Mammary epithelial cell (primary cell): ENCODE measurements around the gene SLC23A2.

Source experiments
- CTCF ChIP-seq, 2 donors: IDR thresholded peaks in 1 of 2; conservative IDR thresholded peaks in 1 of 2; 2 replicates each; pipeline ENCODE4 v1.5.1; 2011 to 2012; ENCODE audit warnings: inconsistent platforms in 2 of 2, low read length in 2 of 2, mild to moderate bottlenecking in 2 of 2, control low read depth in 1 of 2, low read depth in 1 of 2; ENCODE audit not compliant: insufficient read depth in 1 of 2; ENCODE audit errors: extremely low read depth in 1 of 2
- EZH2 ChIP-seq: IDR thresholded peaks from 2 replicates; pipeline ENCODE4 v1.6.1; 2012; ENCODE audit warnings: low read length, inconsistent platforms, borderline replicate concordance

- TF ChIP-seq CTCF (conservative IDR thresholded peaks at IDR 0.05 in 1 of 2, IDR thresholded peaks at IDR 0.05 in 1 of 2; ENCODE audit: extremely low read depth in 1 of 2, insufficient read depth in 1 of 2, low read depth in 1 of 2, low read length in 2 of 2) (no peak), EZH2 (no peak)
These were observed 137.0 kb downstream of the SLC23A2 start for GRCh38 chr20:4864311-4864752.
